GM12878 (cell line): ENCODE data around the gene GH2. TPM values are rescaled to one million over a fixed set of nuclear protein-coding genes. Genes with fewer than 3 reads are reported as not detected.
A peak's percentile ranks its signal among the peaks of the same experiment; 100 is the strongest.

ENCODE experiments used
- ATAC-seq: fragments of 200-7000 bp; cut with Tn5 transposase; 3 replicates; pipeline ENCODE4 v1.9.1; 2020; ENCODE audit warnings: mild to moderate bottlenecking, moderate library complexity
- BruUV-seq: library from RNA; stranded (reverse); fragments of 400-500 nt; replicated peaks from 2 replicates; lab custom pipeline; 2021; lab: Mats Ljungman, UMichigan
- CTCF ChIA-PET: fragments of 300-600 bp; sonication (Branson Sonifier 250); formaldehyde crosslinking; extraction: SDS; loops from one replicate; lab custom pipeline; 2021; ENCODE audit warnings: inconsistent platforms; lab: Yijun Ruan, JAX
- POLR2A ChIA-PET: fragments of 350-600 bp; formaldehyde crosslinking; extraction: SDS; loops from one replicate; lab custom pipeline; 2021; ENCODE audit warnings: inconsistent platforms; lab: Charles Lee
- RAD21 ChIA-PET: fragments of 300-600 bp; sonication (Branson Sonifier 250); formaldehyde crosslinking; loops from one replicate; lab custom pipeline; 2023; ENCODE audit warnings: antibody characterized with exemption; ENCODE audit not compliant: unreplicated experiment; lab: Charles Lee
- SMC1A ChIA-PET: fragments of 300-600 bp; sonication (Branson Sonifier 250); formaldehyde crosslinking; loops from one replicate; lab custom pipeline; 2023; ENCODE audit not compliant: unreplicated experiment, uncharacterized antibody; lab: Charles Lee
- DNase-seq: peaks from one replicate; pipeline ENCODE4 v3.0.0-alpha.2; 2011; ENCODE audit warnings: low read depth, low spot score
- FAIRE-seq: peaks from 3 replicates; lab custom pipeline; 2011; peaks lifted over from hg19 to GRCh38; lab: Jason Lieb, UNC
- H2AFZ ChIP-seq: 2 replicates; pipeline ENCODE4 v1.6.0; 2011; ENCODE audit warnings: low read depth, low read length, control low read depth; ENCODE audit not compliant: control insufficient read depth
- H3K27ac ChIP-seq: 2 replicates; pipeline ENCODE4 v1.5.1; 2011; ENCODE audit warnings: control low read depth; ENCODE audit not compliant: control insufficient read depth, insufficient read depth
- H3K27me3 ChIP-seq, 2 experiments: replicated peaks in 1 of 2; 2 replicates each; pipeline versions ENCODE4 v1.6.0 to v1.6.1; 2011; ENCODE audit warnings: low read length in 1 of 2; ENCODE audit not compliant: control insufficient read depth in 2 of 2, insufficient read depth in 2 of 2
- H3K36me3 ChIP-seq, 2 experiments: 2 replicates each; pipeline ENCODE4 v1.5.1; 2011; ENCODE audit warnings: low read length in 1 of 2; ENCODE audit not compliant: control insufficient read depth in 2 of 2, insufficient read depth in 2 of 2
- H3K4me1 ChIP-seq: 2 replicates; pipeline ENCODE4 v1.6.1; 2011; ENCODE audit warnings: mild to moderate bottlenecking, low read length, moderate library complexity, mixed read lengths; ENCODE audit not compliant: control insufficient read depth, insufficient read depth
- H3K4me2 ChIP-seq: 2 replicates; pipeline ENCODE4 v1.6.0; 2011; ENCODE audit warnings: control low read depth; ENCODE audit not compliant: control insufficient read depth, insufficient read depth
- H3K4me3 ChIP-seq: fragments of 200-600 bp; sonication (generic); 2 replicates; pipeline ENCODE4 v1.5.1; 2016
- H3K79me2 ChIP-seq: 2 replicates; pipeline ENCODE4 v1.6.0; 2011; ENCODE audit warnings: low read length; ENCODE audit not compliant: control insufficient read depth, insufficient read depth
- H3K9ac ChIP-seq: 2 replicates; pipeline ENCODE4 v1.8.0; 2011; ENCODE audit warnings: low read length, control low read depth, mixed read lengths; ENCODE audit not compliant: control insufficient read depth, insufficient read depth
- H3K9me3 ChIP-seq: replicated peaks from 3 replicates; pipeline ENCODE4 v1.5.1; 2011; ENCODE audit warnings: mild to moderate bottlenecking, low read length; ENCODE audit not compliant: control insufficient read depth, insufficient read depth
- H4K20me1 ChIP-seq: 2 replicates; pipeline ENCODE4 v1.6.0; 2011; ENCODE audit not compliant: control insufficient read depth, insufficient read depth
- ATF3 ChIP-seq: IDR thresholded peaks from 2 replicates; pipeline ENCODE4 v1.6.1; 2011; ENCODE audit warnings: low read depth, mild to moderate bottlenecking, low read length, moderate library complexity, borderline replicate concordance; ENCODE audit errors: extremely low read depth
- BRCA1 ChIP-seq: IDR thresholded peaks from 2 replicates; pipeline ENCODE4 v1.6.1; 2011; ENCODE audit warnings: low read depth, low read length, improper control_type of control experiment
- CBX3 ChIP-seq: fragments of 200-600 bp; sonication (generic); IDR thresholded peaks from 2 replicates; pipeline ENCODE4 v1.6.1; 2016; ENCODE audit warnings: low read depth, borderline replicate concordance
- CTCF ChIP-seq, 3 experiments: IDR thresholded peaks in 2 of 3; conservative IDR thresholded peaks in 1 of 3; 2 replicates each; pipeline ENCODE4 v1.5.1; 2011; ENCODE audit warnings: low read depth in 3 of 3, low read length in 3 of 3, mild to moderate bottlenecking in 3 of 3, control low read depth in 2 of 3, moderate library complexity in 2 of 3, inconsistent platforms in 1 of 3, mixed read lengths in 1 of 3; ENCODE audit not compliant: control insufficient read depth in 2 of 3, insufficient read depth in 1 of 3; ENCODE audit errors: extremely low read depth in 1 of 3
- FOXM1 ChIP-seq: IDR thresholded peaks from 2 replicates; pipeline ENCODE4 v1.6.1; 2012; ENCODE audit warnings: low read depth, mild to moderate bottlenecking, inconsistent platforms, low read length, moderate library complexity
- GABPA ChIP-seq: IDR thresholded peaks from 2 replicates; pipeline ENCODE4 v1.6.1; 2014; ENCODE audit warnings: antibody characterized with exemption, low read depth, mild to moderate bottlenecking, inconsistent platforms
- HDAC6 ChIP-seq: fragments of 200-600 bp; sonication (generic); IDR thresholded peaks from one replicate; pipeline ENCODE4 v1.8.0; 2017; ENCODE audit warnings: antibody characterized with exemption; ENCODE audit not compliant: unreplicated experiment
- IKZF1 ChIP-seq: fragments of 450-650 bp; conservative IDR thresholded peaks from 2 replicates; pipeline ENCODE4 v1.6.1; 2017; ENCODE audit warnings: antibody characterized with exemption, mild to moderate bottlenecking
- KAT2A ChIP-seq: conservative IDR thresholded peaks from 2 replicates; pipeline ENCODE4 v1.6.1; 2011; ENCODE audit warnings: low read depth, low read length; ENCODE audit not compliant: control insufficient read depth
- KLF5 ChIP-seq: fragments of 450-650 bp; IDR thresholded peaks from 2 replicates; pipeline ENCODE4 v1.6.1; 2014; ENCODE audit warnings: mild to moderate bottlenecking; ENCODE audit not compliant: partially characterized antibody
- MYB ChIP-seq: fragments of 150-350 bp; IDR thresholded peaks from 2 replicates; pipeline ENCODE4 v1.6.1; 2014; ENCODE audit warnings: mild to moderate bottlenecking, low read depth, low read length, borderline replicate concordance
- NBN ChIP-seq: fragments of 450-650 bp; IDR thresholded peaks from 2 replicates; pipeline ENCODE4 v1.6.1; 2016
- RAD21 ChIP-seq: IDR thresholded peaks from 2 replicates; pipeline ENCODE4 v1.6.1; 2011; ENCODE audit warnings: mild to moderate bottlenecking, low read depth, low read length, moderate library complexity; ENCODE audit not compliant: insufficient read depth
- RUNX3 ChIP-seq: IDR thresholded peaks from 2 replicates; pipeline ENCODE4 v1.6.1; 2012; ENCODE audit warnings: low read length, inconsistent platforms
- SMC3 ChIP-seq: IDR thresholded peaks from 2 replicates; pipeline ENCODE4 v1.6.1; 2011; ENCODE audit warnings: low read length, improper control_type of control experiment, borderline replicate concordance
- SP1 ChIP-seq: IDR thresholded peaks from one replicate; pipeline ENCODE4 v1.6.1; 2011; ENCODE audit warnings: low read depth, low read length
- SREBF1 ChIP-seq: IDR thresholded peaks from 2 replicates; pipeline ENCODE4 v1.6.1; 2012; ENCODE audit warnings: mild to moderate bottlenecking, low read length
- STAT1 ChIP-seq: fragments of 450-650 bp; conservative IDR thresholded peaks from 2 replicates; pipeline ENCODE4 v1.6.1; 2014; ENCODE audit warnings: antibody characterized with exemption, mild to moderate bottlenecking
- TCF3 ChIP-seq: IDR thresholded peaks from 2 replicates; pipeline ENCODE4 v1.6.1; 2012; ENCODE audit warnings: low read depth, mild to moderate bottlenecking, low read length, borderline replicate concordance; ENCODE audit not compliant: insufficient read depth
- ZBTB33 ChIP-seq: fragments of 450-650 bp; IDR thresholded peaks from 2 replicates; pipeline ENCODE4 v1.6.1; 2017; ENCODE audit warnings: mild to moderate bottlenecking
- WGBS: methylation state at CpG from one replicate; pipeline ENCODE4 v1.1.6; 2016; ENCODE audit warnings: low lambda C conversion rate; ENCODE audit not compliant: insufficient replicate concordance, insufficient coverage; ENCODE audit errors: missing lambda C conversion rate; 5-methylcytosine and 5-hydroxymethylcytosine counted together
- in situ Hi-C: fragments of 300-500 bp; cut with MboI; formaldehyde crosslinking; loops from 9 replicates; pipeline ENCODE4 v1.14.3; 2018; ENCODE audit warnings: mixed read lengths
- intact Hi-C: fragments of 100-400 bp; cut with micrococcal nuclease; formaldehyde crosslinking; loops from one replicate; pipeline ENCODE4 v1.14.2; 2022; ENCODE audit not compliant: unreplicated experiment
- polyA plus RNA-seq, 11 experiments: library from polyadenylated mRNA; depleted of rRNA in 4 of 11; unstranded in 6 of 11; stranded (reverse) in 5 of 11; fragments of >200 nt; fragmentation: Nextera tagmentation in 4 of 11; fragmentation: Illumina TruSeq in 1 of 11; extraction: Ambion mirVana in 4 of 11; extraction: Trizol in 1 of 11; gene quantifications; 1 replicate in 1 of 11; 2 replicates in 10 of 11; pipeline versions ENCODE4 v1.2.1 to v1.2.3, GENCODE V29; 2011 to 2016; ENCODE audit warnings: inconsistent platforms in 2 of 11, missing spikeins in 2 of 11, low read depth in 1 of 11
- total RNA-seq, 4 experiments: library from RNA; depleted of rRNA in 3 of 4; stranded (reverse); fragments of >200 nt in 3 of 4; fragmentation: Illumina TruSeq in 1 of 4; extraction: Trizol in 1 of 4; gene quantifications; 2 replicates each; pipeline versions ENCODE4 v1.2.1 to v1.2.3, GENCODE V29; 2013 to 2021

Gene GH2
- total and polyA plus RNA-seq, 10 of the 15 experiments (the other 5 are each of a cell fraction or from before 2014, with no cell fraction given), result not detected

- Histone ChIP-seq H3K4me3 (no peak overlapping the region), H3K27me3 (peaks cover 0 to 2% of the 10 kb centered on the region in 2 experiments; a peak in 2 of 4 replicates), H3K4me1 (peaks cover 5% of the 10 kb centered on the region), H3K79me2 (no peaks in the 10 kb centered on the region), H3K9ac (no peak overlapping the region), H4K20me1 (no peaks in the 10 kb centered on the region), H3K36me3 (no peaks in the 10 kb centered on the region), H3K4me2 (no peak overlapping the region), H3K9me3 (no peaks in the 10 kb centered on the region), H2AFZ (no peak overlapping the region), H3K27ac (no peak overlapping the region)
- FAIRE-seq (no peak), DNase-seq (no peak), ATAC-seq (peak; percentile 78)
- RAD21 ChIA-PET, result interaction anchor here (0.6 to 4.4 kb wide), 16 partner anchors 10 to 370 kb away, joined by 3 to 34 read pairs (median 4); partner anchors contain the start of gene ICAM2
- SMC1A ChIA-PET, result interaction anchor here (0.5 to 2.6 kb wide), 14 partner anchors 8 to 222 kb away, joined by 3 to 18 read pairs (median 4); partner anchors contain the start of gene ICAM2
- CTCF ChIA-PET, result interaction anchor here (0.7 to 17.4 kb wide), 23 partner anchors 8 to 371 kb away, joined by 3 to 481 read pairs (median 6); partner anchors contain the start of genes CD79B, ERN1 and ICAM2
- TF ChIP-seq TCF3 (no peak), SMC3 (peak; percentile 33; the same call in 1 of the 2 replicates), IKZF1 (no peak), KLF5 (no peak), GABPA (no peak), CBX3 (no peak), NBN (no peak), SP1 (no peak), SREBF1 (no peak), CTCF (IDR thresholded peaks at IDR 0.05 in 2 of 3, conservative IDR thresholded peaks at IDR 0.05 in 1 of 3; ENCODE audit: control insufficient read depth in 2 of 3, extremely low read depth in 1 of 3, insufficient read depth in 1 of 3, low read depth in 3 of 3, low read length in 3 of 3) (peak; percentile 58 to 79 (median 66)), ZBTB33 (no peak), FOXM1 (no peak), HDAC6 (no peak), BRCA1 (no peak), ATF3 (no peak), MYB (no peak), RAD21 (peak; percentile 68), STAT1 (no peak), KAT2A (no peak), RUNX3 (no peak)
- WGBS, result 57% methylated on average over 7 of the region's 8 CpGs
- intact Hi-C loops (loop anchor here (2.0 kb wide), 1 partner anchor 221 kb away; no protein-coding TSS in a partner anchor), in situ Hi-C loops (no loop called here)
- POLR2A ChIA-PET, result no interaction called here
- BruUV-seq, result no TSS peak
These were observed 29.9 kb upstream of the GH2 start for GRCh38 chr17:63911657-63912100.
